Measurements from ENCODE around the gene IVD.

DNA sequence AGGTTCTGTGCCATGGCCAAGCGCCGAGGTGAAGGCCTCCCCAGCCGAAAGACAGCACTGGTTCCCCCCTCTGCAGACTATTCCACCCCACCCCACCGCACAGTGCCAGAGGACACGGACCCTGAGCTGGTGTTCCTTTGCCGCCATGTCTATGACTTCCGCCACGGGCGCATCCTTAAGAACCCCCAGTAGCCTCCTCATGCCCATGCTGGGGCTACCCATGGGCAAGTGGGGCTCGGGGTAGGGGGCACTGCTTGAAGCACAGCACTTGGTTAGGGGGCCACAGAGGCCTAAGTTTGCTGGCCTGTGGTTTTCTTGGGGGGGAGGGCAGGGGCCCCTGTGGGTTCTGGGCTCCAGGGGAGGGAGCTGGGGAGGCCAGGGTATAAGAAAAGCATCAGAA is 60.3 kb downstream of the IVD start:
- TF ChIP-seq, protein P1, sequence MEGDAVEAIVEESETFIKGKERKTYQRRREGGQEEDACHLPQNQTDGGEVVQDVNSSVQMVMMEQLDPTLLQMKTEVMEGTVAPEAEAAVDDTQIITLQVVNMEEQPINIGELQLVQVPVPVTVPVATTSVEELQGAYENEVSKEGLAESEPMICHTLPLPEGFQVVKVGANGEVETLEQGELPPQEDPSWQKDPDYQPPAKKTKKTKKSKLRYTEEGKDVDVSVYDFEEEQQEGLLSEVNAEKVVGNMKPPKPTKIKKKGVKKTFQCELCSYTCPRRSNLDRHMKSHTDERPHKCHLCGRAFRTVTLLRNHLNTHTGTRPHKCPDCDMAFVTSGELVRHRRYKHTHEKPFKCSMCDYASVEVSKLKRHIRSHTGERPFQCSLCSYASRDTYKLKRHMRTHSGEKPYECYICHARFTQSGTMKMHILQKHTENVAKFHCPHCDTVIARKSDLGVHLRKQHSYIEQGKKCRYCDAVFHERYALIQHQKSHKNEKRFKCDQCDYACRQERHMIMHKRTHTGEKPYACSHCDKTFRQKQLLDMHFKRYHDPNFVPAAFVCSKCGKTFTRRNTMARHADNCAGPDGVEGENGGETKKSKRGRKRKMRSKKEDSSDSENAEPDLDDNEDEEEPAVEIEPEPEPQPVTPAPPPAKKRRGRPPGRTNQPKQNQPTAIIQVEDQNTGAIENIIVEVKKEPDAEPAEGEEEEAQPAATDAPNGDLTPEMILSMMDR (IDR thresholded peaks at IDR 0.05), result no peak
- TF ChIP-seq POLR2A (IDR thresholded peaks at IDR 0.05), result no peak
